Esophagus muscularis mucosa (tissue), 4 donors: ENCODE measurements around the gene ABCD2. TPM values are rescaled to one million over a fixed set of nuclear protein-coding genes. Genes with fewer than 3 reads are reported as not detected.
"Not testable (repeated sequence)": the region's sequence is repeated elsewhere in the genome, so short reads cannot be mapped to it uniquely, and the experiment has no call there.

ENCODE experiments used
- DNase-seq: peaks from one replicate; pipeline ENCODE4 v3.0.0-alpha.2; 2017; ENCODE audit errors: extremely low spot score
- H3K27ac ChIP-seq, 4 donors: fragments of 200-600 bp; sonication (generic); replicated peaks in 1 of 4; 1 replicate in 3 of 4; 2 replicates in 1 of 4; pipeline ENCODE4 v1.5.1; 2016 to 2019; ENCODE audit warnings: mild to moderate bottlenecking in 1 of 4
- H3K27me3 ChIP-seq, 4 donors: fragments of 200-600 bp; sonication (generic); one replicate each; pipeline versions ENCODE4 v1.5.1 to v1.6.0; 2016 to 2019
- H3K36me3 ChIP-seq, 4 donors: fragments of 200-600 bp; sonication (generic); one replicate each; pipeline ENCODE4 v1.5.1; 2016 to 2019
- H3K4me1 ChIP-seq, 4 donors: fragments of 200-600 bp; sonication (generic); one replicate each; pipeline ENCODE4 v1.5.1; 2016 to 2019
- H3K4me3 ChIP-seq, 4 donors: fragments of 200-600 bp; sonication (generic); 1 replicate in 2 of 4; 2 replicates in 2 of 4; pipeline ENCODE4 v1.5.1; 2016 to 2019; ENCODE audit warnings: mild to moderate bottlenecking in 4 of 4, moderate library complexity in 1 of 4
- H3K9me3 ChIP-seq, 4 donors: fragments of 200-600 bp; sonication (generic); 1 replicate in 3 of 4; 2 replicates in 1 of 4; pipeline ENCODE4 v1.5.1; 2016 to 2019
- CTCF ChIP-seq, 3 experiments: fragments of 200-600 bp in 2 of 3; fragments of 450-650 bp in 1 of 3; sonication (generic) in 2 of 3; IDR thresholded peaks; one replicate each; pipeline ENCODE4 v1.5.1; 2017 to 2019; ENCODE audit warnings: antibody characterized with exemption in 3 of 3, mild to moderate bottlenecking in 2 of 3, moderate library complexity in 1 of 3
- EP300 ChIP-seq: sonication (generic); formaldehyde crosslinking; IDR thresholded peaks from one replicate; pipeline ENCODE4 v1.6.1; 2017; ENCODE audit warnings: antibody characterized with exemption
- POLR2A ChIP-seq: fragments of 450-650 bp; IDR thresholded peaks from one replicate; pipeline ENCODE4 v1.6.1; 2017; ENCODE audit warnings: antibody characterized with exemption, moderate library complexity, mild to moderate bottlenecking, low read depth
- POLR2AphosphoS5 ChIP-seq, 2 donors: sonication (generic); formaldehyde crosslinking; IDR thresholded peaks; one replicate each; pipeline ENCODE4 v1.6.1; 2017; ENCODE audit warnings: antibody characterized with exemption in 2 of 2
- WGBS: methylation state at CpG from one replicate; pipeline ENCODE4 v1.1.5; 2018; 5-methylcytosine and 5-hydroxymethylcytosine counted together
- intact Hi-C: fragments of 100-400 bp; cut with DNase I; formaldehyde crosslinking; loops from one replicate; pipeline ENCODE4 v1.15.1; 2023
- total RNA-seq, 4 donors: library from RNA; depleted of rRNA; stranded (reverse); fragments of >200 nt; gene quantifications; one replicate each; pipeline versions ENCODE4 v1.1.0 to v1.2.1, GENCODE V29; 2016

The ABCD2 gene
- total RNA-seq, 4 donors from 2014 or later = 0.39 to 1.8 (median 0.97) TPM

GRCh38 chr12:39541471-39541870 lies 78.1 kb downstream of the ABCD2 start:
- intact Hi-C loops = no loop called here
- Histone ChIP-seq H3K27ac (no peak overlapping the region), H3K36me3 (no peaks in the 10 kb centered on the region), H3K4me1 (no peaks in the 10 kb centered on the region), H3K4me3 (no peak overlapping the region), H3K9me3 (no peaks in the 10 kb centered on the region), H3K27me3 (no peaks in the 10 kb centered on the region)
- TF ChIP-seq EP300 = no peak
- TF ChIP-seq CTCF (IDR thresholded peaks at IDR 0.05) = no peak
- no peak for DNase-seq
- WGBS = 35% methylated on average over 2 of the region's 2 CpGs

- H3K4me3 ChIP-seq = no peak overlapping the region
- H3K9me3 ChIP-seq = no peaks in the 10 kb centered on the region
- no peaks in the 10 kb centered on the region for H3K4me1 ChIP-seq
- no peaks in the 10 kb centered on the region for H3K36me3 ChIP-seq
- TF ChIP-seq EP300 (no peak), POLR2AphosphoS5 (IDR thresholded peaks at IDR 0.05) (no peak), POLR2A (no peak), CTCF (IDR thresholded peaks at IDR 0.05) (no peak)
- DNase-seq = no peak
- H3K27ac ChIP-seq = no peak overlapping the region
- H3K27me3 ChIP-seq = no peaks in the 10 kb centered on the region
- intact Hi-C loops = no loop called here
- 97% methylated on average over 18 of the region's 18 CpGs for WGBS
These were observed 80.9 kb downstream of the ABCD2 start for GRCh38 chr12:39538679-39539104.

GRCh38 chr12:39533951-39534350 lies 85.7 kb downstream of the ABCD2 start:
- no peaks in the 10 kb centered on the region for H3K36me3 ChIP-seq
- H3K27me3 ChIP-seq = no peaks in the 10 kb centered on the region
- H3K4me1 ChIP-seq = peaks cover 0 to 18% (median 12%) of the 10 kb centered on the region in 4 donors
- intact Hi-C loops = no loop called here
- no peaks in the 10 kb centered on the region for H3K9me3 ChIP-seq
- no peak for DNase-seq
- no peak overlapping the region for H3K27ac ChIP-seq
- TF ChIP-seq POLR2A (no peak), CTCF (IDR thresholded peaks at IDR 0.05) (no peak), POLR2AphosphoS5 (IDR thresholded peaks at IDR 0.05) (no peak), EP300 (no peak)
- no peak overlapping the region for H3K4me3 ChIP-seq

- intact Hi-C loops = no loop called here
- WGBS = 85% methylated on average over 4 of the region's 4 CpGs
- TF ChIP-seq CTCF (IDR thresholded peaks at IDR 0.05) = no peak
- TF ChIP-seq POLR2AphosphoS5 (IDR thresholded peaks at IDR 0.05) = no peak
- no peak for TF ChIP-seq EP300
- TF ChIP-seq POLR2A = no peak
- no peaks in the 10 kb centered on the region for H3K9me3 ChIP-seq
- no peak for DNase-seq
- H3K27ac ChIP-seq = no peak overlapping the region
- H3K36me3 ChIP-seq = no peaks in the 10 kb centered on the region
- H3K27me3 ChIP-seq = no peaks in the 10 kb centered on the region
- peaks cover 0 to 18% (median 12%) of the 10 kb centered on the region in 4 donors for H3K4me1 ChIP-seq
- H3K4me3 ChIP-seq = no peak overlapping the region
These were observed 87.2 kb downstream of the ABCD2 start for GRCh38 chr12:39532448-39532847.

- WGBS = 86% methylated on average over 2 of the region's 2 CpGs
- TF ChIP-seq EP300 (no peak), CTCF (IDR thresholded peaks at IDR 0.05) (no peak), POLR2AphosphoS5 (IDR thresholded peaks at IDR 0.05) (no peak), POLR2A (no peak)
- DNase-seq = no peak
- H3K27ac ChIP-seq = no peak overlapping the region
- no peak overlapping the region for H3K4me3 ChIP-seq
- H3K4me1 ChIP-seq = peaks cover 0 to 13% (median 11%) of the 10 kb centered on the region in 4 donors
- intact Hi-C loops = no loop called here
- no peaks in the 10 kb centered on the region for H3K27me3 ChIP-seq
- no peaks in the 10 kb centered on the region for H3K9me3 ChIP-seq
- H3K36me3 ChIP-seq = no peaks in the 10 kb centered on the region
These were observed 92.6 kb downstream of the ABCD2 start for GRCh38 chr12:39526974-39527373.

- H3K36me3 ChIP-seq, intact Hi-C loops: not testable (repeated sequence)
These were observed 97.4 kb downstream of the ABCD2 start for GRCh38 chr12:39522167-39522566.

More at GRCh38 chr12:39522167-39522566, 97.4 kb downstream of the ABCD2 start:
- H3K27ac ChIP-seq, H3K4me1 ChIP-seq, H3K27me3 ChIP-seq, H3K9me3 ChIP-seq, H3K4me3 ChIP-seq, DNase-seq: not testable (repeated sequence)
